ENCODE data around the gene SF1.

DNA sequence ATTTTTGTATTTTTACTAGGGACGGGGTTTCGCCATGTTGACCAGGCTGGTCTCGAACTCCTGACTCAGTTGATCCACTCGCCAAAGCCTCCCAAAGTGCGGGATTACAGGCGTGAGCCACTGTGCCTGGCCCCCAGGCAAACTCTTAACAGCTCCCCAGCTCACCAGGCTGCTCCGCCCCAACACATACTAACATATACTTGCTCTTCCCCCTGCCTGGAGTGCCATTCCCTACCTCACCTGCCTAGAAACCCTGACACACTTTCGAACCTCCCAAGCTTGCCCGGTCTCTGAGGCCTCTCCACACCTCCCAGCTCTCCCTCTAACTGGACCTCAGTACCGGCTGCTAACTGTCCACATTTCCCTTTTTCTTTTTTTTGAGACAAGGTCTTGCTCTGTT is 16.2 kb upstream of the SF1 start:
- no peak for TF ChIP-seq MAFK (IDR thresholded peaks at IDR 0.05; ENCODE audit: low read depth, low read length)
- no peak for TF ChIP-seq CTCF (conservative IDR thresholded peaks at IDR 0.05; ENCODE audit: low read depth, low read length)
